ENCODE measurements around the gene NYNRIN. TPM values are rescaled to one million over a fixed set of nuclear protein-coding genes. Genes with fewer than 3 reads are reported as not detected.

The NYNRIN gene
- polyA plus RNA-seq, 3 donors = 2.7 to 7.6 (median 3.8) TPM

GRCh38 chr14:24463884-24464785, 65.3 kb downstream of the NYNRIN start:
- H3K27ac ChIP-seq (ENCODE audit: low read depth, low read length) = no peak overlapping the region
- WGBS, 3 donors = 70 to 92% (median 72%) methylated on average over 4 of the region's 4 CpGs

GRCh38 chr14:24465368-24465767, 66.6 kb downstream of the NYNRIN start:
- WGBS, 3 donors = 94 to 98% (median 95%) methylated on average over 3 of the region's 3 CpGs
- no peak overlapping the region for H3K27ac ChIP-seq (ENCODE audit: low read depth, low read length)

- no peak overlapping the region for H3K27ac ChIP-seq (ENCODE audit: low read depth, low read length)
- WGBS, 3 donors = 89 to 93% (median 92%) methylated on average over 3 of the region's 3 CpGs
These were observed 67.0 kb downstream of the NYNRIN start for GRCh38 chr14:24465805-24466204.

Other genes starting within 250 kb of the NYNRIN start
- gene IRF9, start 237.7 kb upstream of the NYNRIN start, polyA plus RNA-seq = 10 to 100 TPM; 36.3 to 79.1 (median 42.5) TPM
- 10 to 100 TPM in 1 of 3 donors, 1 to 10 TPM in 2; 3.9 to 19.8 (median 9.4) TPM for gene REC8, start 226.9 kb upstream of the NYNRIN start, polyA plus RNA-seq
- 10 to 100 TPM; 11.7 to 36.1 (median 26.7) TPM for gene IPO4, start 210.2 kb upstream of the NYNRIN start, polyA plus RNA-seq
- 10 to 100 TPM; 13.6 to 44.0 (median 37.7) TPM for gene TM9SF1, start 203.6 kb upstream of the NYNRIN start, polyA plus RNA-seq
- gene TSSK4, start 193.3 kb upstream of the NYNRIN start, polyA plus RNA-seq = under 1 TPM in 2 of 3 donors, not detected in 1; 0.05 to 0.06 TPM
- gene CHMP4A, start 185.5 kb upstream of the NYNRIN start, polyA plus RNA-seq = 100 to 1,000 TPM in 1 of 3 donors, 10 to 100 TPM in 2; 59.6 to 108 (median 85.4) TPM
- 10 to 100 TPM; 17.7 to 47.6 (median 21.9) TPM for gene MDP1, start 182.9 kb upstream of the NYNRIN start, polyA plus RNA-seq
- gene NEDD8, start 166.6 kb upstream of the NYNRIN start, polyA plus RNA-seq = 100 to 1,000 TPM in 2 of 3 donors, 10 to 100 TPM in 1; 82.9 to 296 (median 245) TPM
- 10 to 100 TPM; 37.3 to 52.7 (median 52.0) TPM for gene GMPR2, start 166.1 kb upstream of the NYNRIN start, polyA plus RNA-seq
- 10 to 100 TPM; 35.3 to 58.9 (median 49.3) TPM for gene TINF2, start 156.4 kb upstream of the NYNRIN start, polyA plus RNA-seq
- gene TGM1, start 135.8 kb upstream of the NYNRIN start, polyA plus RNA-seq = 1 to 10 TPM; 2.5 to 4.6 (median 3.3) TPM
- 10 to 100 TPM; 20.7 to 27.0 (median 23.0) TPM for gene RABGGTA, start 127.4 kb upstream of the NYNRIN start, polyA plus RNA-seq
- 10 to 100 TPM; 11.3 to 26.4 (median 14.8) TPM for gene DHRS1, start 99.2 kb upstream of the NYNRIN start, polyA plus RNA-seq
- 10 to 100 TPM in 2 of 3 donors, 1 to 10 TPM in 1; 6.8 to 11.6 (median 11.0) TPM for gene NOP9, start 99.2 kb upstream of the NYNRIN start, polyA plus RNA-seq
- 10 to 100 TPM; 10.3 to 18.0 (median 10.6) TPM for gene CIDEB, start 91.0 kb upstream of the NYNRIN start, polyA plus RNA-seq
- gene LTB4R2, start 88.9 kb upstream of the NYNRIN start, polyA plus RNA-seq = 1 to 10 TPM in 2 of 3 donors, under 1 TPM in 1; 0.79 to 5.9 (median 2.6) TPM
- 10 to 100 TPM in 1 of 3 donors, 1 to 10 TPM in 2; 5.1 to 13.3 (median 6.2) TPM for gene LTB4R, start 87.5 kb upstream of the NYNRIN start, polyA plus RNA-seq
- 100 to 1,000 TPM in 1 of 3 donors, 10 to 100 TPM in 1, 1 to 10 TPM in 1; 8.7 to 107 (median 56.4) TPM for gene ADCY4, start 63.9 kb upstream of the NYNRIN start, polyA plus RNA-seq
- gene RIPK3, start 59.0 kb upstream of the NYNRIN start, polyA plus RNA-seq = 10 to 100 TPM in 1 of 3 donors, 1 to 10 TPM in 2; 7.2 to 15.0 (median 8.4) TPM
- gene NFATC4, start 30.8 kb upstream of the NYNRIN start, polyA plus RNA-seq = 100 to 1,000 TPM in 1 of 3 donors, 10 to 100 TPM in 2; 12.2 to 166 (median 39.6) TPM
- gene CBLN3, start 30.7 kb downstream of the NYNRIN start, polyA plus RNA-seq = 1 to 10 TPM in 2 of 3 donors, under 1 TPM in 1; 0.89 to 4.3 (median 3.0) TPM
- 10 to 100 TPM; 17.9 to 29.2 (median 24.5) TPM for gene KHNYN, start 31.0 kb downstream of the NYNRIN start, polyA plus RNA-seq
- 10 to 100 TPM; 41.0 to 59.4 (median 48.7) TPM for gene SDR39U1, start 43.8 kb downstream of the NYNRIN start, polyA plus RNA-seq
- 1 to 10 TPM in 1 of 3 donors, under 1 TPM in 2; 0.13 to 2.1 (median 0.90) TPM for gene CMA1, start 109.3 kb downstream of the NYNRIN start, polyA plus RNA-seq
- gene CTSG, start 177.2 kb downstream of the NYNRIN start, polyA plus RNA-seq = 1 to 10 TPM in 2 of 3 donors, under 1 TPM in 1; 0.26 to 3.3 (median 2.1) TPM
- gene GZMH, start 210.7 kb downstream of the NYNRIN start, polyA plus RNA-seq = 1 to 10 TPM in 1 of 3 donors, under 1 TPM in 1, not detected in 1; 0.13 to 1.1 TPM
- gene GZMB, start 235.2 kb downstream of the NYNRIN start, polyA plus RNA-seq = 1 to 10 TPM in 2 of 3 donors, under 1 TPM in 1; 0.29 to 2.0 (median 1.8) TPM

Measured in adipose tissue (tissue), 3 donors.